ENCODE data around the gene CTSG.

Gene CTSG

GRCh38 chr14:24609655-24610344 is 33.8 kb upstream of the CTSG start, which contains the start of gene GZMH:
Gene GZMH (minus strand): TSS chr14:24609685. CDS start chr14:24609613, 72 bp downstream.
- TF ChIP-seq TAF1 (IDR thresholded peaks at IDR 0.05; ENCODE audit: borderline replicate concordance, insufficient read depth, low read length) (no peak), SIN3A (IDR thresholded peaks at IDR 0.05; ENCODE audit: borderline replicate concordance, insufficient read depth, low read length) (no peak)

- TF ChIP-seq REST (IDR thresholded peaks at IDR 0.05; ENCODE audit: insufficient read depth in 1 of 2, low read depth in 2 of 2, low read length in 2 of 2) (no peak), SIN3A (IDR thresholded peaks at IDR 0.05; ENCODE audit: borderline replicate concordance, insufficient read depth, low read length) (no peak), FOXP2 (optimal IDR thresholded peaks at IDR 0.05; ENCODE audit: borderline replicate concordance, extremely low read depth, extremely low read length, insufficient read depth) (no peak), POLR2AphosphoS5 (IDR thresholded peaks at IDR 0.05; ENCODE audit: low read depth, low read length) (no peak), TAF1 (IDR thresholded peaks at IDR 0.05; ENCODE audit: borderline replicate concordance, insufficient read depth, low read length) (no peak)
These were observed 31.8 kb upstream of the CTSG start for GRCh38 chr14:24607635-24608514.

GRCh38 chr14:24607081-24607480 is 31.0 kb upstream of the CTSG start:
- TF ChIP-seq POLR2AphosphoS5 (IDR thresholded peaks at IDR 0.05; ENCODE audit: low read depth, low read length) (no peak), FOXP2 (optimal IDR thresholded peaks at IDR 0.05; ENCODE audit: borderline replicate concordance, extremely low read depth, extremely low read length, insufficient read depth) (no peak), SIN3A (IDR thresholded peaks at IDR 0.05; ENCODE audit: borderline replicate concordance, insufficient read depth, low read length) (no peak), TAF1 (IDR thresholded peaks at IDR 0.05; ENCODE audit: borderline replicate concordance, insufficient read depth, low read length) (no peak), REST (IDR thresholded peaks at IDR 0.05; ENCODE audit: insufficient read depth in 1 of 2, low read depth in 2 of 2, low read length in 2 of 2) (no peak)

- TF ChIP-seq POLR2AphosphoS5 (IDR thresholded peaks at IDR 0.05; ENCODE audit: low read depth, low read length) (no peak), TAF1 (IDR thresholded peaks at IDR 0.05; ENCODE audit: borderline replicate concordance, insufficient read depth, low read length) (no peak), REST (IDR thresholded peaks at IDR 0.05; ENCODE audit: insufficient read depth in 1 of 2, low read depth in 2 of 2, low read length in 2 of 2) (no peak), SIN3A (IDR thresholded peaks at IDR 0.05; ENCODE audit: borderline replicate concordance, insufficient read depth, low read length) (no peak), FOXP2 (optimal IDR thresholded peaks at IDR 0.05; ENCODE audit: borderline replicate concordance, extremely low read depth, extremely low read length, insufficient read depth) (no peak)
These were observed 30.2 kb upstream of the CTSG start for GRCh38 chr14:24606297-24606696.

GRCh38 chr14:24605435-24606190 is 29.6 kb upstream of the CTSG start:
- no peak for TF ChIP-seq TAF1 (IDR thresholded peaks at IDR 0.05; ENCODE audit: borderline replicate concordance, insufficient read depth, low read length)
- TF ChIP-seq POLR2AphosphoS5 (IDR thresholded peaks at IDR 0.05; ENCODE audit: low read depth, low read length) = no peak
- no peak for TF ChIP-seq REST (IDR thresholded peaks at IDR 0.05; ENCODE audit: insufficient read depth in 1 of 2, low read depth in 2 of 2, low read length in 2 of 2)
- TF ChIP-seq FOXP2 (optimal IDR thresholded peaks at IDR 0.05; ENCODE audit: borderline replicate concordance, extremely low read depth, extremely low read length, insufficient read depth) = no peak
- no peak for TF ChIP-seq SIN3A (IDR thresholded peaks at IDR 0.05; ENCODE audit: borderline replicate concordance, insufficient read depth, low read length)
